Germinal center (tissue), 1 donor: ENCODE results near the gene POMT2.
"Not testable (repeated sequence)": the region's sequence is repeated elsewhere in the genome, so short reads cannot be mapped to it uniquely, and the experiment has no call there.

ENCODE experiments used
- DNase-seq: peaks from one replicate; pipeline ENCODE4 v3.0.0; 2012; ENCODE audit warnings: mixed read lengths, low spot score

Gene POMT2

GRCh38 chr14:77320238-77320935, at the start of gene POMT2:
TSS of gene POMT2 (minus strand) at chr14:77320883. CDS start at chr14:77320681, 202 bp downstream.
- peak; percentile 94 for DNase-seq

GRCh38 chr14:77369285-77369684, 48.6 kb upstream of the POMT2 start:
- DNase-seq, result no peak

GRCh38 chr14:77364146-77364545, 43.5 kb upstream of the POMT2 start:
- no peak for DNase-seq

GRCh38 chr14:77359626-77360025, 38.9 kb upstream of the POMT2 start:
- no peak for DNase-seq

- DNase-seq, result no peak
Observed at GRCh38 chr14:77356899-77357298, 36.2 kb upstream of the POMT2 start.

GRCh38 chr14:77355811-77356210, 35.1 kb upstream of the POMT2 start:
- no peak for DNase-seq

- DNase-seq, result no peak
Observed at GRCh38 chr14:77353469-77354141, 32.9 kb upstream of the POMT2 start.

- peak; percentile 37 for DNase-seq
Observed at GRCh38 chr14:77347751-77348150, 27.1 kb upstream of the POMT2 start.

- no peak for DNase-seq
Observed at GRCh38 chr14:77346495-77346894, 25.8 kb upstream of the POMT2 start.

- no peak for DNase-seq
Observed at GRCh38 chr14:77344377-77344996, 23.8 kb upstream of the POMT2 start.

GRCh38 chr14:77343662-77344061, 23.0 kb upstream of the POMT2 start:
- DNase-seq, result no peak

- DNase-seq, result no peak
Observed at GRCh38 chr14:77342726-77343397, 22.2 kb upstream of the POMT2 start.

GRCh38 chr14:77340389-77340788, 19.7 kb upstream of the POMT2 start:
- DNase-seq, result no peak

GRCh38 chr14:77339407-77339806, 18.7 kb upstream of the POMT2 start:
- no peak for DNase-seq

- no peak for DNase-seq
Observed at GRCh38 chr14:77338302-77338701, 17.6 kb upstream of the POMT2 start.

GRCh38 chr14:77337880-77338279, 17.2 kb upstream of the POMT2 start:
- DNase-seq, result no peak

GRCh38 chr14:77337255-77337654, 16.6 kb upstream of the POMT2 start:
- not testable (repeated sequence) for DNase-seq

GRCh38 chr14:77335576-77335975, 14.9 kb upstream of the POMT2 start:
- DNase-seq, result no peak

GRCh38 chr14:77329872-77330271, 9.2 kb upstream of the POMT2 start:
- no peak for DNase-seq

- DNase-seq, result no peak
Observed at GRCh38 chr14:77327111-77327510, 6.4 kb upstream of the POMT2 start.

GRCh38 chr14:77325746-77326094, 5.0 kb upstream of the POMT2 start:
- no peak for DNase-seq

GRCh38 chr14:77324816-77325745, 4.4 kb upstream of the POMT2 start:
- no peak for DNase-seq
